HG03460 (cell line): ENCODE data around the gene QRSL1.
"Not testable (repeated sequence)": the region's sequence is repeated elsewhere in the genome, so short reads cannot be mapped to it uniquely, and the experiment has no call there.

Experiments used
- ATAC-seq: cut with Tn5 transposase; IDR thresholded peaks from one replicate; pipeline ENCODE4 v1.9.1; 2021; ENCODE audit not compliant: unreplicated experiment

QRSL1 gene

DNA sequence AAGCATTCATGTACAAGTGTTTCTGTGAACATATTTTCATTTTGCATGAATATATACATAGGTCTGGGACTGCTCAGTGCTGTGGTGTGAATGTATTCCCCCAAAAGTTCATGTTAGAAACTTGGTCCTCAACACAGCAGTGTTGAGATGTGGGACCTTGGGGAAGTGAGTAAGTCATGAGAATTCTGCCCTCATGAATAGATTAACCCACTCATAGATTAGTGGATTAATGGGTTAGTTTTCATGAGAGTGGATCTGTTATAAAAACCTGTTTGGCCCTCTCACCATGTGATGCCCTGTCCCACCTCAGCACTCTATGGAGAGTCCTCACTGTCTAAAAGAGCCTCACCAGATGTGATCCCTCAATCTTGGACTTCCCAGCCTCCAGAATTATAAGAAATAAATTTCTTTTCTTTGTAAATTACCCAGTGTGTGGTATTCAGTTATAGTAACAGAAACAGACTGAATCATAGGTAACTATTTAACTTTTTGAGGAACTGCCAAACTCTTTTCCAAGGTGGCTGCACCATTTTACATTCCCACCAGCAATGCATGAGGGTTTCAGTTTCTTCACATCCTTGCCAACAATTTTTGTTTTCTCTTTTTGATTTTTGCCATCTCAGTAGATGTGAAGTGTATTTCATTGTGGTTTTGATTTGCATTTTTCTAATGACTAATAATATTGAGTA lies 45.3 kb downstream of the QRSL1 start:
- no peak for ATAC-seq

GRCh38 chr6:106677282-106677681 lies 47.9 kb downstream of the QRSL1 start:
- ATAC-seq: no peak

DNA sequence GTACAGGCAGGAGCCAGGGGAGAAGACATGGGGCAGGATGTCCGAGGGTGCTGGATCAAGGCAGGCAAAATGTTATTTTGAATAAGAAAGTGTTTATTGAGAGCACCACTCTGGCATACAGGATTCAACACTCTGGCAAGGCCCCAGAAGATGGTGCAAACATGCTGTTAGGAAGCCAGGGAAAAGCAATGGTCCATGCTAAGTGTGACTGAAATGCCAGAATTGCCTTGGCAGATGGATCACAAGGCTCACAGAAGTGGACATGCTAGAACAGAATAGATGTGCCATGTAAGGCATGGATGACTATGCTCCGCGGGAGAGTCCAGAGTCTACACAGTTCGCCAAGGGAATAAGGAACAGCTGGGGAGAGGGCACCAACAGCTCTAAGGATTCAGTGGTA lies 54.6 kb downstream of the QRSL1 start:
- ATAC-seq: no peak

- no peak for ATAC-seq
These were observed 56.5 kb downstream of the QRSL1 start for GRCh38 chr6:106685833-106686232.

DNA sequence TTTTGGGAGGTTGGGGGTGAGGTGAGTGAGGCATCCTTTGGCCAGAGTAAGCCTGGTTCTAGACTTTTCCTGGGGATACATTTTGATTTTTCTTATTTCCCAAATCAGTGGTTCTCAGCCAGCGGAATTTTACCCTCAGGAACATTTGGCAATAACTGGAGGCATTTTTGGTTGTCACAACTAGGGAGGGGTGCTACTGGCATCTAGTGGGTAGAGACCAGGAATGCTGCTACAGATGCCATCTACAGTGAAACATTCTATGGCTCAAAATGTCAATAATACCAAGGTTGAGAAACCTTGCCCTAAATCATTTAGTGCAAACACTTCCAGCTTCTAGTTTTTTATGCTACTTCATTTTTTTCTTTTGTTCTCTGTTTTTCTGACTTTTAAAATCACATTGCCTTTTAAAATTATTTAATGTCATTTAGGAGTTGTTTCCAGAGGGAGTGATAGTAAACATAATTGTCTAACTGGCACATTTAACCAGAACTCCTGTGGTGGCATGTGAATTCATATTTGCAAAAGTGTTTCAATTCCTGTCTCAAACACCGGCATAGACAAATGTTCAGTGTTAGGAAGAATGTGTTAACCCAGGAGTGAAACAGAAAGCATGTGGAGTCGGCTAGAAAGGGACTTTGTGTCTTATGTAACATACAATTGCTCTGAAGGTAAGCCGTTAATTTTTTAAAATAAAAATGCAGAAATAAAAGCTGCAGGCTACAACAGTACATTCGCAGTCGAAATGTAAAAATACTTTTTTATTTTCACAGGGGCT lies 59.0 kb downstream of the QRSL1 start:
- no peak for ATAC-seq

- no peak for ATAC-seq
These were observed 62.9 kb downstream of the QRSL1 start for GRCh38 chr6:106692112-106692818.

DNA sequence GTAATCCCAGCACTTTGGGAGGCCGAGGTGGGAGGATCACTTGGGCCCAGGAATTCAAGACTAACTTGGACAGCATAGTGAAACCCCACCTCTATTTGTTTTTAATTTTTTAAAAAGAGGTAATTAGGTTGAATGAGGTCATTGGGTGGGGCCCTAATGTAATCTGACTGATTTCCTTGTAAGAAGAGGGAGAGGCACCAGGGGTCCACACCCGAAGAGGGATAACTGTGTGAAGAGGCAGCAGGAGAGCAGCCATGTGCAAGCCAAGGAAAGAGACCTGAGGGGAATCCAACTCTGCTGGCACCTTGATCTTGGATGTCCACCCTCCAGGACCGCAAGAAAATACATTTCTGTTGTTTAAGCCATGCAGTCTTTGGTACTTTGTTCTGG lies 63.4 kb downstream of the QRSL1 start:
- ATAC-seq: no peak

DNA sequence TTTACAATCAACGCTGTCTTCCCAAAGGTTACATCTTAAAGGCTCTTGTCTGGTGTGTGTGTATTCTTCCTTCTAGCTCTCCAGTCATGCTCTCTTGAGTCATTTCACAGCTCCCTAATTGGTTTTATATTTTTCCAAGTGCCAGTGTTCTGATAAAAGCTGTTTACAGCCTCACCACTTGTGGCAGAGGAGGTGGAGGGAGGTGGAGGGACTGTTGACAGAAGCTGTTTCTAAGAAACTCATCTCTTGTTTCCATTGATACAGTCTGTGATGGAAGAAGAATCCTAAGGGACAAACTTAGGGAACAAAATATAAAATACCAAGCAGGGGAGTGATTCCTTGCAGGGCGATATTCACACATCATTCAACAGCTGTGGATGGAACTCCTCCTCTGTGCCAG lies 64.0 kb downstream of the QRSL1 start:
- no peak for ATAC-seq

DNA sequence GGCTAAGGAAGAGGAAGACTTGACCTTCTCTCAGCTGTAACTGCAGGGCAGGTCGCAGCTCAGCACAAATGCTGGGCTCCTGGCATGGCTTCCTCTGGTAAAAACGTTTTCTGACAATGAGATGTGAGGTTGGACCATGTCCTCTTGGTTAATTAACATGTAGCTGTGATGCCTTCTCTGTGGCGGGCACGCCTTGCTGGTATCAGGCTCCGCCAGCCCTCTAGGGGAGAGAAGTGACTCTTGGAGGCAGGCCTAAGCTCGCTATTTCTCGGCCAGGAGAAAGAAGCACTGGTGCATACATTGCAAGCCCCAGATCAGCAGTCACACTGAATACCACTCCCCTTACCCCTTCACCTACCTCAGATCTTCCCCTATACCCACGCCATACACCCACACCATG lies 65.0 kb downstream of the QRSL1 start:
- ATAC-seq: no peak

GRCh38 chr6:106700581-106700980 lies 71.2 kb downstream of the QRSL1 start:
- ATAC-seq: no peak

DNA sequence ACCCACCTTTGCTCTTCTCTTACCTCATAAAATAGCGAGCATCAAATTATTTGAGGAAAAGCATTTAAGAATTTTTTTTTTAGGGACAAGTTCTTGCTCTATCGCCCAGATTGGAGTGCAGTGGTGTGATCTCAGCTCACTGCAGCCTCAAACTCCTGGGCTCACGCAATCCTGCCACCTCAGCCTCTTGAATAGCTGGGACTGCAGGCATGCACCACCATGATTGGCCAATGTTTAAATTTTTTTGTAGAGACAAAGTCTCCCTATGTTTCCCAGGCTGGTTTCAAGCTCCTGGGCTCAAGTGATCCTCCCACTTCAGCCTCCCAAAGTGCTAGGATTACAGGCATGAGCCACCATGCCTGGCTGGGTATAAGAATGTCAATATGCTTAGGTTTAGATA lies 71.8 kb downstream of the QRSL1 start:
- not testable (repeated sequence) for ATAC-seq

GRCh38 chr6:106702046-106702445 lies 72.7 kb downstream of the QRSL1 start:
- peak; percentile 27 for ATAC-seq

DNA sequence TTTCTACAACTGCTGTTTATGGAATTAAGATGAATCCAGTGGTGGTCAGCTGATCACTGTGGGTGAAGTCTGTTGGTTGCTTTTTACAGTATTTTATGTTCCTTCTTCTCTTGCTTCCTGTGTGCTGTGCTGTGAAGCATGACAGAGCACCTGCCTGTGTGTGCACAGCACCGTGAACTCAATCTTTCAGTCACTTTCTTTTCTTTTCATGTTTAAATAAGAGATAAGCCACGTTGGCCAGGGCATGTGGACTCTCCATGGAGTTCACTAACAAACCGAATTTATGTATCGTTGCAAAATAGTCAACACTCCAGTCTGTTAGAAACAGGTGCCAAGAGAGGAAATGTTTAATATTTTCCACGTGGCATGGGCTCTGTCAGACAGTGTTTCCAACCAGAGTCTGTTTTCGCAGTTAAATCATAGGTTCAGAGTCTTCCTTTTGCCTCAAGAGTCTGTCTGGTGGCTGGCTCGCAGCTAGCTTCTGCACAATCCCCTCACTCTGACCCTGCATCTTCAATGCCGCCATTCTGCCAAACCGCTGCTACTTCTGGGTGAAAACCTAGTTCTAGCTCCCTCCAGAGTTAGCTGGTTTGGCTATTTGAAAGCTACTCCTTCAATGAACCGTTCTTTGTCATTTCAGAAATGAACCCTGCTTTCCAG lies 73.2 kb downstream of the QRSL1 start:
- ATAC-seq: peak; percentile 97

DNA sequence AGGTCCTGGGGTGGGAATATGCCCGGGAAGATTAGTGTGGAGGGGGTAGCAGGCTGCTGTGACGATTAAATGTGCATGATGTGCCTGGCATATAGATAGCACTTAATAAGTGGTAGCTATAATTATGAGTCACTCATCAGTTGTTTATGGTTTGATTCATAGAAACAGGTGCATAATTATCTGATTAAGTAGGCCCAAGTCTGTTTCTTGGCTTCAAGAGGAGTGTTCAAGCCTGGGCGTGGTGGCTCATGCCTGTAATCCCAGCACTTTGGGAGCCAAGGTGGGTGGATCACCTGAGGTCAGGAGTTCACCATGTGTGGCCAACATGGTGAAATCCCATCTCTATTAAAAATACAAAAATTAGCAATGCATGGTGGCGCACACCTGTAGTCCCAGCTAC lies 74.9 kb downstream of the QRSL1 start:
- ATAC-seq: no peak

DNA sequence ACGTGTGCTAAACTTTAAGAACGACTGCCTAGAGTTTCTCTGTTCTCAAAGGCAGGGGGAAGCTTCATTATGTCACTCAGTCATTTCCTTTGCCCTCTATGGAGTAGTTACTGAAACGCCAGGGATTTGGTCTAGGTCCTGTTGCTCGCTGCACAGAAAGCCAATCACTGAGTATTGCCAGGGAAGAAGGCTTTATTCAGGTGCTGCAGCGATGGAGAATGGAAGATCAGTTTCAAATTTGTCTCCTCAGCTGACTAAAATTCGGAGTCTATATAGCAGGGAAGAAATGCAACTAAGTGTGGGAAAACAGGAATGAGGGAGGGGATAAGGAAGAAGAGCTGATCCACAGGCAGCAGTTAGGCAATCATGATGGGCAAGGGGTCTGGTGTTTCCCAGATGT lies 75.8 kb downstream of the QRSL1 start:
- ATAC-seq: no peak

DNA sequence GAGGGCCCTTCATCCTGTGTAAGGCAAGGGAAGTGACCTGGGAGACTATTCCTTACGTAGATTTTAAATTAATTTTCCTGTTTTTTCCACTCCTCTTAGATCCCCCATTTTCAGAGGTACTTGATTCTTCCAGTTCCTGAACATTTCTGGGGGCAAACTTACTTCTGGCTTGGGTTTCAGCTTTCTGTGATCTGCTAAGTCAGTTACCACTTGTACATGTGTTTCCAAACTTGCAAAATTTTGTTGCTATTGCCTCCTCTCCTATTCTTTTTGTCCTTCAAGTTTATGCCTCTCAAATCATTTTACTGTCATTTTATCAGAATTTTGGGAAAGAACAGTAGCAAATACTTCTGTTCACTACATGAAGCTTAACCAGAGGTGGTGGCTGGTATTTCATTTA lies 81.2 kb downstream of the QRSL1 start:
- ATAC-seq: no peak

DNA sequence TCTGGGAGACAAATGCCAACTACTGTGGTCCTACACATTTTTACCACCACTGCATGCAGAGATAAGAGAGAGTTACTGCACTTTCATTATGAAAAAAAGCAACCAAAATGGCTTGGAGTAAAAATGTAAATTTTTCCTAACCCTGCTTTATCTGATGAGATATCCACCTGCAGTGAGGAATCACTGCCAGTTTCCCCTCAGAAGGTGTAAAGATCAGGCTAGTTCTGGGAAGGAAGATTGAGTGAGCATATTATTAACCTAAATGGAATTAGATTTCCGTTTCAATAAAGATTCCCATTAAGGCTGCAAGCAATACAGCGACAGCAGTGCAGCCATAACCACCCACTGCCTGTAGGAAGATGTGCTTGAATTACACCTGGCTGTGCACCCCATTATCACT lies 84.9 kb downstream of the QRSL1 start:
- no peak for ATAC-seq

DNA sequence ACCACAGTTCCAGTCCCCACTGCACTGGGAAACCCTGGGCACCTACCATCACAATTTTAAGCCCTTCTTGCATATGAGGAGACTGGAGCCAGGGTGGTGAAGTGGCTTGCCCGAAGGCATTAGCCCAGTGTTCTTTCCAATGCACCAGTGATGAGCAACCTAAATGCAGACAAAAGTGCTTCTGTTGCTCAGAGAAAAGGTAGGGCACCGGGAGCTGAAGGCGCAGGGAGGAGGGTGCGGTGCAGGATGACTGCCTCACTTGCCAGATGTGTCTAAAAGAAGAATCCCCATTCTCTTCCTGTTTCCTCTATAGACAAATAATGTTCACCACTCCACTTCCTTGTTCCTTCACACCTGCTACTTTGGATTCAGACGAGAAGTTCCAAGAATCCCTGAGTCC lies 86.5 kb downstream of the QRSL1 start:
- no peak for ATAC-seq

DNA sequence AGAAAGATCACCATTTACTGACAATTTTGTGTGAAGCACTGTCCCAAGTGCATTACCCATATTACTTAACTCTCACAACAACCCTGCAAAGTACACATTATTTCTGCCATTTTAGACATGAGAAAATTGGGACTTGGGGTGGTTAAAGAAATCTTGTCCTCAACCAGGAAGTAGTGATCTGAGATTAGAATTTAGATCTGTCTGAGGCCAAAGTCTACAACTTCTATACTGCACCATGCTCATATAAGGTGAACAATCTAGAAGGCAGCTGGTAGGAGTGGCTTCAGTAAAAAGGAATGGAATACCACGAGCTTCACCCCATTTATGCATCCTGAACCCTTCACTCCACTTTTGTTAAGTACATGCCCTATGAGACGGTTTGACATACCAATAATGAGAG lies 87.6 kb downstream of the QRSL1 start:
- ATAC-seq: no peak
